DMS 273 (cell line): ENCODE data around the gene EXOSC3.
"Not testable (repeated sequence)": the region's sequence is repeated elsewhere in the genome, so short reads cannot be mapped to it uniquely, and the experiment has no call there.

Source experiments
- DNase-seq: peaks from one replicate; lab custom pipeline; 2025; ENCODE audit not compliant: unreplicated experiment; lab: John Stamatoyannopoulos, UW

EXOSC3 gene

GRCh38 chr9:37776328-37776727 lies 8.5 kb downstream of the EXOSC3 start:
- DNase-seq, result no peak

- no peak for DNase-seq
These were observed 9.5 kb downstream of the EXOSC3 start for GRCh38 chr9:37775216-37775919.

- no peak for DNase-seq
These were observed 14.9 kb downstream of the EXOSC3 start for GRCh38 chr9:37769995-37770394.

GRCh38 chr9:37769306-37769705 lies 15.6 kb downstream of the EXOSC3 start:
- no peak for DNase-seq

GRCh38 chr9:37765263-37765662 lies 19.6 kb downstream of the EXOSC3 start:
- DNase-seq, result not testable (repeated sequence)

GRCh38 chr9:37761511-37761910 lies 23.4 kb downstream of the EXOSC3 start:
- DNase-seq, result no peak

GRCh38 chr9:37760416-37761161 lies 24.3 kb downstream of the EXOSC3 start:
- DNase-seq, result no peak

- DNase-seq, result no peak
These were observed 26.1 kb downstream of the EXOSC3 start for GRCh38 chr9:37758747-37759146.

- DNase-seq, result peak; percentile 88
These were observed 31.2 kb downstream of the EXOSC3 start, which contains the start of gene TRMT10B for GRCh38 chr9:37753489-37754190. TRMT10B (plus strand) TSS chr9:37753805; CDS start chr9:37761932, 8,127 bp downstream.

GRCh38 chr9:37752642-37753488 lies 32.0 kb downstream of the EXOSC3 start:
- no peak for DNase-seq

GRCh38 chr9:37752112-37752511 lies 32.8 kb downstream of the EXOSC3 start:
- not testable (repeated sequence) for DNase-seq

- DNase-seq, result not testable (repeated sequence)
These were observed 33.2 kb downstream of the EXOSC3 start for GRCh38 chr9:37751704-37752103.

- DNase-seq, result no peak
These were observed 33.7 kb downstream of the EXOSC3 start for GRCh38 chr9:37751186-37751585.

- no peak for DNase-seq
These were observed 35.7 kb downstream of the EXOSC3 start for GRCh38 chr9:37749129-37749528.

- peak; percentile 85 for DNase-seq
These were observed 37.6 kb downstream of the EXOSC3 start for GRCh38 chr9:37747271-37747753.

- peak; percentile 54 for DNase-seq
These were observed 38.2 kb downstream of the EXOSC3 start for GRCh38 chr9:37746448-37747270.

- no peak for DNase-seq
These were observed 38.9 kb downstream of the EXOSC3 start for GRCh38 chr9:37745970-37746369.

GRCh38 chr9:37740631-37741328 lies 44.1 kb downstream of the EXOSC3 start:
- DNase-seq, result no peak

GRCh38 chr9:37740128-37740527 lies 44.7 kb downstream of the EXOSC3 start:
- DNase-seq, result no peak
